ENCODE data around the gene CCR3. TPM values are rescaled to one million over a fixed set of nuclear protein-coding genes. Genes with fewer than 3 reads are reported as not detected.

CCR3 gene
- total RNA-seq, 5 donors from 2014 or later (not counting 1 experiment from before 2014, with no cell fraction given) = 0.33 to 1.2 (median 0.55) TPM; not detected in 2

DNA sequence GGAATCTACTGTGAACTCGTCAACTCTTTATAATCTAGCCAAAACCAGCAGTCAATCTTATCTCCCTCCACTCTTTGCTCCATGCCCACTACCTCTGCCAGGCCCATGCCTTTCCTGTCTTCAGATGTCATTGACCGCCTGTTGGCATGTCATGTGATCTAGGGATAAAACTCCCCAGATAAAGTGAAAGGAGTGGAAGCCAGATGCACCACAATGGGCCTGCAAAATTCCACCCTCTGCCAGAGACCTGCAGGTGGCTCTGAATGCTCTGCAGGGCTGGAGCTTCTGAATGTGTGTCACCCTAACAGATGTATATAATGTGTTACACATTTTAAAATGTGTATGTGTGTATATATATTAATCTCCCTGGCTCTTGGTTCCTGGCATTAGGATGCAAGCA is 2.3 kb upstream of the CCR3 start:
- Histone ChIP-seq H3K36me3 (ENCODE audit: control insufficient read depth in 2 of 2, extremely low read depth in 1 of 2, insufficient read depth in 1 of 2, low read length in 1 of 2) (no peaks in the 10 kb centered on the region), H3K9me3 (no peaks in the 10 kb centered on the region), H3K4me1 (ENCODE audit: control insufficient read depth in 1 of 2, extremely low read depth in 1 of 2, insufficient read depth in 2 of 2, low read length in 2 of 2) (peaks cover 0 to 9% of the 10 kb centered on the region in 2 experiments), H3K27me3 (replicated peaks in 1 of 2; ENCODE audit: control insufficient read depth in 2 of 2, extremely low read depth in 1 of 2, insufficient read depth in 2 of 2, low read length in 1 of 2) (no peaks in the 10 kb centered on the region), H3K4me3 (ENCODE audit: control insufficient read depth in 1 of 2, extremely low read depth in 1 of 2, low read length in 1 of 2) (no peak overlapping the region), H3K27ac (ENCODE audit: low read length) (no peak overlapping the region)
- peaks cover 4 to 18% (median 5%) of the 10 kb centered on the region in 3 donors for H3K4me1 Mint-ChIP-seq
- no peak overlapping the region for H3K4me3 Mint-ChIP-seq
- no peak for DNase-seq
- ChIA-PET CTCF (interaction anchor here in 1 of 2 donors (0.6 to 1.0 kb wide), 2 partner anchors 301 to 452 kb away, joined by 3 to 5 read pairs; no protein-coding TSS in a partner anchor), POLR2A (interaction anchor here in 1 of 2 donors (0.6 kb wide), 1 partner anchor 13 kb away, joined by 3 read pairs; no protein-coding TSS in a partner anchor)
- no peaks in the 10 kb centered on the region for H3K9me3 Mint-ChIP-seq
- WGBS (ENCODE audit: insufficient coverage) = 88% methylated on average over 2 of the region's 2 CpGs
- no peaks in the 10 kb centered on the region for H3K36me3 Mint-ChIP-seq
- ATAC-seq (replicated peaks in 1 of 4) = no peak
- no peak overlapping the region for H3K27ac Mint-ChIP-seq
- peaks cover 0 to 4% of the 10 kb centered on the region in 2 donors for H3K27me3 Mint-ChIP-seq

DNA sequence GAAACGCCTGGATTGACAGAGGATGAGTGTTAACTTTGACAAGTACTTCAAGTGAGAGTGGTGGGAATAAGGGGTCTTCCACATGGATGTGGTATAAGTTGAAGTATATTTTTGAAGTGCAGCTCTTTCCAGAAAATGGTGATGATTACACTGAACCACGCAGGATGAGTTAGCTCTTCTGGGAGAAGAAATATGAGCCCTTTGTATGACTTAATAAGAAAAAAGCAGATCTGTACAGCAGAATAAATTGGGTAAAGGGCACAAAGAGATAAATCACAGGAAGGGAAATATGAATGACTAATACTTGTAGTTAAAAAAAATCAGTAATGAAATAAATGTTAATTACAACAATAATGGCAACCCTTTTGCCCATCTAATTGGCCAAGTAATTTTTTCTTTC is 1.3 kb downstream of the CCR3 start:
- no peaks in the 10 kb centered on the region for H3K9me3 ChIP-seq
- no peaks in the 10 kb centered on the region for H3K36me3 ChIP-seq (ENCODE audit: control insufficient read depth in 2 of 2, extremely low read depth in 1 of 2, insufficient read depth in 1 of 2, low read length in 1 of 2)
- no peak for ATAC-seq (replicated peaks in 1 of 4)
- 81% methylated on average over 2 of the region's 2 CpGs for WGBS (ENCODE audit: insufficient coverage)
- H3K27ac ChIP-seq (ENCODE audit: low read length) = no peak overlapping the region
- Mint-ChIP-seq H3K4me3 (no peak overlapping the region), H3K36me3 (no peaks in the 10 kb centered on the region), H3K9me3 (no peaks in the 10 kb centered on the region), H3K27ac (no peak overlapping the region), H3K27me3 (peaks cover 0 to 4% of the 10 kb centered on the region in 2 donors), H3K4me1 (peaks cover 4 to 7% (median 5%) of the 10 kb centered on the region in 3 donors)
- POLR2A ChIA-PET = no interaction called here
- DNase-seq = no peak
- no peaks in the 10 kb centered on the region for H3K27me3 ChIP-seq (replicated peaks in 1 of 2; ENCODE audit: control insufficient read depth in 2 of 2, extremely low read depth in 1 of 2, insufficient read depth in 2 of 2, low read length in 1 of 2)
- H3K4me3 ChIP-seq (ENCODE audit: control insufficient read depth in 1 of 2, extremely low read depth in 1 of 2, low read length in 1 of 2) = no peak overlapping the region
- CTCF ChIA-PET = no interaction called here
- H3K4me1 ChIP-seq (ENCODE audit: control insufficient read depth in 1 of 2, extremely low read depth in 1 of 2, insufficient read depth in 2 of 2, low read length in 2 of 2) = no peaks in the 10 kb centered on the region

DNA sequence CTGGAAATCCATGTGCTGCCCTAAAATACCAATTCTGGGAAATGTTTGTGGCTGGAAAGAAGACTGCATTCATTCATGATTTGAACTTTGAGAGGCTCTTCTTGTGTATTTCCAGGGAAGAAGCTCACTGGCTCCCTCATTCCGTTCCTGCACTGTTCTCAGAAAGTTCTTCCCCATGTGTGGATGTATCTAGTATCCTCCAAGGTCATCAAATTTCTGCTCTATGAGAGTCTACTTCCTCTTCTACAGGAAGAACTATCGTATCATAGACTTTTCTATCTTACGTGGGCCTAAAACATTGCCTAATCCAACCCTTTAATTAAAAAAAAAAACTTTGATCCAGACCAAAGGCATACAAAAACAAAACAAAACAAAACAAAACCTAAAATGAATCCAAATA is 2.9 kb downstream of the CCR3 start:
- H3K9me3 Mint-ChIP-seq = no peaks in the 10 kb centered on the region
- no peaks in the 10 kb centered on the region for H3K36me3 Mint-ChIP-seq
- H3K27ac Mint-ChIP-seq = no peak overlapping the region
- DNase-seq (no peak), ATAC-seq (replicated peaks in 1 of 4) (no peak)
- H3K4me3 ChIP-seq (ENCODE audit: control insufficient read depth in 1 of 2, extremely low read depth in 1 of 2, low read length in 1 of 2) = no peak overlapping the region
- peaks cover 4 to 7% (median 5%) of the 10 kb centered on the region in 3 donors for H3K4me1 Mint-ChIP-seq
- ChIA-PET POLR2A (interaction anchor here in 1 of 2 donors (0.7 kb wide), 1 partner anchor 957 kb away, joined by 3 read pairs; no protein-coding TSS in a partner anchor), CTCF (no interaction called here)
- no peak overlapping the region for H3K27ac ChIP-seq (ENCODE audit: low read length)
- H3K4me3 Mint-ChIP-seq = no peak overlapping the region
- H3K4me1 ChIP-seq (ENCODE audit: control insufficient read depth in 1 of 2, extremely low read depth in 1 of 2, insufficient read depth in 2 of 2, low read length in 2 of 2) = no peaks in the 10 kb centered on the region
- no peaks in the 10 kb centered on the region for H3K9me3 ChIP-seq
- H3K36me3 ChIP-seq (ENCODE audit: control insufficient read depth in 2 of 2, extremely low read depth in 1 of 2, insufficient read depth in 1 of 2, low read length in 1 of 2) = no peaks in the 10 kb centered on the region
- H3K27me3 ChIP-seq (replicated peaks in 1 of 2; ENCODE audit: control insufficient read depth in 2 of 2, extremely low read depth in 1 of 2, insufficient read depth in 2 of 2, low read length in 1 of 2) = no peaks in the 10 kb centered on the region
- WGBS (ENCODE audit: insufficient coverage) = no CpG with 5 or more reads among the region's 3 CpGs
- H3K27me3 Mint-ChIP-seq = peaks cover 0 to 4% of the 10 kb centered on the region in 2 donors

DNA sequence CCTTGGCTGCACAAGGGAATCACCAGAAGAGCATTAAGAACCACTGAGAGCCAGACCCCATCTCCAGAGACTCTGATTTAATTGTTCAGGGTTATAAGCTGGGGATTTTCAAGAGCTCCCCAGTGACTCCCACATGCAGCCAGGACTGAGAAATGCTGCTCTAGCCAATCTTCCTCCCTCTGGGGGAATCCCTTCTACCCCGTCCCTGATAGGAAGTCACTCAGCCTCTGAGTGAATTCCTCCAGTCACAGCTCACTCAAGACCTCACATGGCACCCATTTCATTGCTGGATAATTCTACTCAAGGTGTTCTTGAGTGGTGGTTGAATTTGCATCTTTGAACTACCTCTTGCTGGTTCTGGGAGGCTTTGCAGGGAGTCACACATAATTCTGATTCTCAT is 10.7 kb downstream of the CCR3 start:
- ChIA-PET POLR2A (interaction anchor here in 1 of 2 donors (0.7 kb wide), 1 partner anchor 13 kb away, joined by 3 read pairs; no protein-coding TSS in a partner anchor), CTCF (no interaction called here)
- Mint-ChIP-seq H3K36me3 (peaks cover 2% of the 10 kb centered on the region), H3K27me3 (peaks cover 10 to 17% of the 10 kb centered on the region in 2 donors), H3K4me1 (no peaks in the 10 kb centered on the region), H3K4me3 (no peak overlapping the region), H3K27ac (no peak overlapping the region), H3K9me3 (peaks cover 0 to 4% (median 2%) of the 10 kb centered on the region in 3 donors)
- H3K4me1 ChIP-seq (ENCODE audit: control insufficient read depth in 1 of 2, extremely low read depth in 1 of 2, insufficient read depth in 2 of 2, low read length in 2 of 2) = no peaks in the 10 kb centered on the region
- no peaks in the 10 kb centered on the region for H3K9me3 ChIP-seq
- no peaks in the 10 kb centered on the region for H3K36me3 ChIP-seq (ENCODE audit: control insufficient read depth in 2 of 2, extremely low read depth in 1 of 2, insufficient read depth in 1 of 2, low read length in 1 of 2)
- ATAC-seq (replicated peaks in 1 of 4) = no peak
- no peak overlapping the region for H3K27ac ChIP-seq (ENCODE audit: low read length)
- H3K4me3 ChIP-seq (ENCODE audit: control insufficient read depth in 1 of 2, extremely low read depth in 1 of 2, low read length in 1 of 2) = no peak overlapping the region
- WGBS (ENCODE audit: insufficient coverage) = no CpG with 5 or more reads among the region's 1 CpG
- H3K27me3 ChIP-seq (replicated peaks in 1 of 2; ENCODE audit: control insufficient read depth in 2 of 2, extremely low read depth in 1 of 2, insufficient read depth in 2 of 2, low read length in 1 of 2) = no peaks in the 10 kb centered on the region
- DNase-seq = no peak

DNA sequence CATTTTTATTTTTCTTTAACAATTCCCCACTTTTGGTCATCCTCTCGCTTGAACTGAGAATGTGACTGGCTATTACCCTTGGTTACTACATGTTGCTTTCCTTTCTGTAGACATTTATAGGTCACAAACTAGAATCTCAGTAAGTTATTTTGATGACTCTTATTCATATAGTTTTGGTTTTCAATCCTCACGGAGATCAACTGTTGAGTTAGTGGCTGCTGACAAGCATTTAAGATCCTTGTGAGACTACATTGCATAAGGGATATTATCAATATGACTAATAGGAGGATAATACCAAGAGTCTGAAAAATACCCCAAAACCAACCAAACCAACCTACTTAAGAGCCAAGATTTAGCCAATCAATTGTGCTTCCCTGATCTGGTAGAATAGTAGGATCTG is 16.3 kb downstream of the CCR3 start:
- CTCF ChIA-PET = no interaction called here
- ATAC-seq (replicated peaks in 1 of 4) = no peak

DNA sequence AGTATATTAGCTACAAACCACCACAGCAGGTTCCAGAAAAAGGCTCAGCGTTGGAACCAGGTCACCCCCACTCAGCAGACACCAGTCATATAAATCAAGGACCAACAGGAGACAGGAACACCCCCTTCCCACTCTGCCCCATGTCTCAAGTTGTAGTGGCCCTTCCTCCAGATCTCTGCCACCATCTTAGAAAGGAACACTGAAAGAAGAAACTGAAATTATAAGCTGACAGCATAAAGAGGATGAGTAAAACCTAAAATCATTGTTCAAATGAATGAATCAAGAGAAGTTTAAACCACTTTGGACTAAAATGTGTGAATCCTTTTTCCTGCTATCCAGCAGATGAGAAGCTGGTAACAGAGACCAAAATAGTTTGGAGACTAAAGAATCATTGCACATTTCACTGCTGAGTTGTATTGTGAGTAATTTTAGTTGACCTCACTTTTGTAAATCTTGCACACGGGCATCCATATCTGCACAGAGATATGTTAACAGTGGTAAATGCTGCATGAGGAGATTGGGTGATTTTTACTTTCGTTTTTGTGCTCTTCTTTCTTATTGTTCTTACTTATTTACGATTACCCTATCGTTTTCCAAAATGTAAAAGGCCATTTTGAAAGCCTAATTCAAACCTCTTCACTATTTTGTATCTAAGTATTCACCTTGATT is 19.8 kb downstream of the CCR3 start:
- peaks cover 6 to 10% (median 7%) of the 10 kb centered on the region in 3 donors for H3K9me3 Mint-ChIP-seq
- no peak overlapping the region for H3K4me3 ChIP-seq (ENCODE audit: control insufficient read depth in 1 of 2, extremely low read depth in 1 of 2, low read length in 1 of 2)
- no peaks in the 10 kb centered on the region for H3K27me3 Mint-ChIP-seq
- H3K9me3 ChIP-seq = no peaks in the 10 kb centered on the region
- H3K4me3 Mint-ChIP-seq = peak overlapping the region; percentile 29 to 55 (median 37)
- no peak for ATAC-seq (replicated peaks in 1 of 4)
- H3K27ac Mint-ChIP-seq = peak overlapping the region in 1 of 2 donors; percentile 23
- H3K4me1 Mint-ChIP-seq = peaks cover 0 to 16% (median 8%) of the 10 kb centered on the region in 3 donors
- 0% methylated on average over 1 of the region's 5 CpGs for WGBS (ENCODE audit: insufficient coverage)
- H3K36me3 ChIP-seq (ENCODE audit: control insufficient read depth in 2 of 2, extremely low read depth in 1 of 2, insufficient read depth in 1 of 2, low read length in 1 of 2) = no peaks in the 10 kb centered on the region
- H3K36me3 Mint-ChIP-seq = no peaks in the 10 kb centered on the region
- H3K4me1 ChIP-seq (ENCODE audit: control insufficient read depth in 1 of 2, extremely low read depth in 1 of 2, insufficient read depth in 2 of 2, low read length in 2 of 2) = peaks cover 0 to 14% of the 10 kb centered on the region in 2 experiments
- peak overlapping the region; percentile 6 for H3K27ac ChIP-seq (ENCODE audit: low read length)
- DNase-seq = peak in 1 of 35 experiments; percentile 30
- ChIA-PET POLR2A (no interaction called here), CTCF (interaction anchor here in 1 of 2 donors (1.5 kb wide), 1 partner anchor 14 kb away, joined by 3 read pairs; no protein-coding TSS in a partner anchor)
- no peaks in the 10 kb centered on the region for H3K27me3 ChIP-seq (replicated peaks in 1 of 2; ENCODE audit: control insufficient read depth in 2 of 2, extremely low read depth in 1 of 2, insufficient read depth in 2 of 2, low read length in 1 of 2)

More for the DNA sequence above, 16.3 kb downstream of the CCR3 start:
- no peak for DNase-seq
- Mint-ChIP-seq H3K4me1 (peaks cover 0 to 13% (median 6%) of the 10 kb centered on the region in 3 donors), H3K9me3 (peaks cover 9 to 11% (median 10%) of the 10 kb centered on the region in 3 donors), H3K27ac (no peak overlapping the region), H3K27me3 (peaks cover 10% of the 10 kb centered on the region in 2 donors), H3K4me3 (no peak overlapping the region), H3K36me3 (peaks cover 2% of the 10 kb centered on the region)
- POLR2A ChIA-PET = no interaction called here
- no CpG with 5 or more reads among the region's 2 CpGs for WGBS (ENCODE audit: insufficient coverage)
- H3K36me3 ChIP-seq (ENCODE audit: control insufficient read depth in 2 of 2, extremely low read depth in 1 of 2, insufficient read depth in 1 of 2, low read length in 1 of 2) = no peaks in the 10 kb centered on the region
- H3K27me3 ChIP-seq (replicated peaks in 1 of 2; ENCODE audit: control insufficient read depth in 2 of 2, extremely low read depth in 1 of 2, insufficient read depth in 2 of 2, low read length in 1 of 2) = no peaks in the 10 kb centered on the region
- H3K4me1 ChIP-seq (ENCODE audit: control insufficient read depth in 1 of 2, extremely low read depth in 1 of 2, insufficient read depth in 2 of 2, low read length in 2 of 2) = peaks cover 0 to 10% of the 10 kb centered on the region in 2 experiments
- no peak overlapping the region for H3K4me3 ChIP-seq (ENCODE audit: control insufficient read depth in 1 of 2, extremely low read depth in 1 of 2, low read length in 1 of 2)
- no peak overlapping the region for H3K27ac ChIP-seq (ENCODE audit: low read length)
- no peaks in the 10 kb centered on the region for H3K9me3 ChIP-seq
